Brain microvascular endothelial cell (primary cell): ENCODE results near the gene TOMM70.
A peak's percentile ranks its signal among the peaks of the same experiment; 100 is the strongest.

Source experiments
- DNase-seq: peaks from one replicate; pipeline ENCODE4 v3.0.0-alpha.2; 2020
- H3K27ac ChIP-seq: fragments of 250-450 bp; sonication (Bioruptor Pico); 2 replicates; pipeline ENCODE4 v1.5.1; 2020; ENCODE audit warnings: mild to moderate bottlenecking, moderate library complexity
- H3K27me3 ChIP-seq: fragments of 250-450 bp; sonication (Bioruptor Pico); replicated peaks from 2 replicates; pipeline ENCODE4 v1.5.1; 2020; ENCODE audit warnings: mild to moderate bottlenecking
- H3K36me3 ChIP-seq: fragments of 250-450 bp; sonication (Bioruptor Pico); replicated peaks from 2 replicates; pipeline ENCODE4 v1.5.1; 2020; ENCODE audit warnings: mild to moderate bottlenecking
- H3K4me3 ChIP-seq: 2 replicates; pipeline ENCODE4 v1.5.1; 2011; ENCODE audit warnings: low read depth, mild to moderate bottlenecking, control low read depth, low read length, moderate library complexity
- in situ Hi-C: cut with HindIII; loops from 2 replicates; pipeline ENCODE4 v1.10.0; 2017; ENCODE audit warnings: low sequenced_read_pairs, low pct_ligation_motif_present
- TF ChIP-seq, protein P1 (sequence below): IDR thresholded peaks from 2 replicates; pipeline ENCODE4 v1.5.1; 2011; ENCODE audit warnings: low read depth, mild to moderate bottlenecking, moderate library complexity, low read length, control low read depth, inconsistent platforms; ENCODE audit errors: missing control alignments

TOMM70 gene

GRCh38 chr3:100401674-100402041 lies 769 bp upstream of the TOMM70 start:
- H3K27ac ChIP-seq, result peak overlapping the region; percentile 92
- H3K4me3 ChIP-seq, result peak overlapping the region; percentile 94
- in situ Hi-C loops, result no loop called here
- no peaks in the 10 kb centered on the region for H3K36me3 ChIP-seq
- TF ChIP-seq, protein P1, sequence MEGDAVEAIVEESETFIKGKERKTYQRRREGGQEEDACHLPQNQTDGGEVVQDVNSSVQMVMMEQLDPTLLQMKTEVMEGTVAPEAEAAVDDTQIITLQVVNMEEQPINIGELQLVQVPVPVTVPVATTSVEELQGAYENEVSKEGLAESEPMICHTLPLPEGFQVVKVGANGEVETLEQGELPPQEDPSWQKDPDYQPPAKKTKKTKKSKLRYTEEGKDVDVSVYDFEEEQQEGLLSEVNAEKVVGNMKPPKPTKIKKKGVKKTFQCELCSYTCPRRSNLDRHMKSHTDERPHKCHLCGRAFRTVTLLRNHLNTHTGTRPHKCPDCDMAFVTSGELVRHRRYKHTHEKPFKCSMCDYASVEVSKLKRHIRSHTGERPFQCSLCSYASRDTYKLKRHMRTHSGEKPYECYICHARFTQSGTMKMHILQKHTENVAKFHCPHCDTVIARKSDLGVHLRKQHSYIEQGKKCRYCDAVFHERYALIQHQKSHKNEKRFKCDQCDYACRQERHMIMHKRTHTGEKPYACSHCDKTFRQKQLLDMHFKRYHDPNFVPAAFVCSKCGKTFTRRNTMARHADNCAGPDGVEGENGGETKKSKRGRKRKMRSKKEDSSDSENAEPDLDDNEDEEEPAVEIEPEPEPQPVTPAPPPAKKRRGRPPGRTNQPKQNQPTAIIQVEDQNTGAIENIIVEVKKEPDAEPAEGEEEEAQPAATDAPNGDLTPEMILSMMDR, result no peak
- H3K27me3 ChIP-seq, result no peaks in the 10 kb centered on the region
- DNase-seq, result peak; percentile 46

- in situ Hi-C loops, result no loop called here
- no peaks in the 10 kb centered on the region for H3K36me3 ChIP-seq
- H3K4me3 ChIP-seq, result peak overlapping the region; percentile 94
- H3K27me3 ChIP-seq, result no peaks in the 10 kb centered on the region
- DNase-seq, result no peak
- TF ChIP-seq, protein P1, result no peak
- peak overlapping the region; percentile 92 for H3K27ac ChIP-seq
Observed at GRCh38 chr3:100400419-100400779, 490 bp downstream of the TOMM70 start.

DNA sequence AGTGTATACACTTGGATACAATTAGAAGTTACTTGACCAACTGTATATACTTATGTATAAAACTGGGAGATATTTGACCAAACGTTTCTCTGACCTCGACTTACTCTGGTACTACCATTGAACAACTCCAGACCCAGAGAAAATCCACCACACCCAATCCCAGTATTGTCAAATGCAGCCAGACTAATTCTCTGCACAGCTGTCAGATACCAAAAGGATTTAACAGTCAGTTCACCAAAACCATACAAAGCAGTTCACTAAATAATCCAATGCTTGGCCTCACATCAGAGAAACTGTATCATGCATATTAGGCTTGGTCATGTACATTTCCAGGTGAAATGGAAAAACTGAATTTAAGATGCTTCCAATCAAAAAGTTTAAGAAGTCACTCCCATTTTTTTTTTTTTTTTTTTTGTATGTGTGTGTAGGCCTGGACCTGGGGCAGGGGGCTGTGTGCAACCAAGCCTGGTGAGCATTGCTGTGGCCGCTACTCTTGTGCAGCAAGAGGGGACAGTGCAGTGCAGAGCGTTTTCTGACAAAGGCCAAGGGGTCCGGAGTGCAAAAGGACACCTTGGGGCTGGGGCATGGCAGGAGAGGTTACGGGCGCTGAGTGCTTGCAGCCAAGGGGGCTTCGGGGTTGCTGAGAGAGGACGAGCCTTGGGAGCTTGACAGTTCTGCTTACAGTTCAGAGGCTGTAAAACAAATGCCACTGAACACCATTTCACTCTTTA lies 1.4 kb downstream of the TOMM70 start:
- in situ Hi-C loops, result no loop called here
- no peak for DNase-seq
- no peaks in the 10 kb centered on the region for H3K27me3 ChIP-seq
- no peaks in the 10 kb centered on the region for H3K36me3 ChIP-seq
- H3K4me3 ChIP-seq, result peak overlapping the region; percentile 94
- peak overlapping the region; percentile 92 for H3K27ac ChIP-seq
- TF ChIP-seq, protein P1, result no peak

- TF ChIP-seq, protein P1, result no peak
- Histone ChIP-seq H3K27ac (no peak overlapping the region), H3K36me3 (no peaks in the 10 kb centered on the region), H3K27me3 (no peaks in the 10 kb centered on the region), H3K4me3 (no peak overlapping the region)
- no peak for DNase-seq
- in situ Hi-C loops, result no loop called here
Observed at GRCh38 chr3:100396967-100397366, 3.9 kb downstream of the TOMM70 start.

GRCh38 chr3:100395679-100396431 lies 5.0 kb downstream of the TOMM70 start:
- TF ChIP-seq, protein P1, result no peak
- in situ Hi-C loops, result no loop called here
- no peak for DNase-seq
- no peaks in the 10 kb centered on the region for H3K36me3 ChIP-seq
- H3K4me3 ChIP-seq, result no peak overlapping the region
- H3K27ac ChIP-seq, result no peak overlapping the region
- H3K27me3 ChIP-seq, result no peaks in the 10 kb centered on the region

DNA sequence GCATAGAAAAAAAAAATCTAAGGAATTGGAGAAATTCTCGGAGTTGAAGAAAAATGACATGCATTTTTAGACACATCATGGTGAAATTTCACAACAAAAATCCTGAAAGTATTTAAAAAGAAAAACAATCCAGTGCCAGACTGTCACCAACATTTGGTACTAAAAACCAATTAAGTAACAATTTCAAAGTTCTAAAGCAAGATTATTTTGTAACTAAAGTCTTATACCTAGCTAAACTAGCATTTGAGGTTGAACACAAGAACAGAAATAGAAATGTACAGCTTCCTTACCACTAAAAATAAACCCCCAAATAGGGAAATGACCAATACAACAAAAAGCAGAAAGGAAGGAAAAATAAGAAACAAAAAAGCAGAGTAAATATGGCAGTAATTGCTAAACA lies 11.9 kb downstream of the TOMM70 start:
- H3K27ac ChIP-seq, result no peak overlapping the region
- H3K4me3 ChIP-seq, result no peak overlapping the region
- DNase-seq, result no peak
- TF ChIP-seq, protein P1, result no peak
- no peaks in the 10 kb centered on the region for H3K27me3 ChIP-seq
- H3K36me3 ChIP-seq, result peaks cover 5% of the 10 kb centered on the region
- in situ Hi-C loops, result no loop called here
